Caco-2 (cell line): Measurements from ENCODE around the gene PDZD2. TPM values are rescaled to one million over a fixed set of nuclear protein-coding genes. Genes with fewer than 3 reads are reported as not detected.

ENCODE experiments used
- BruUV-seq: library from RNA; stranded (reverse); fragments of 400-500 nt; replicated peaks from 2 replicates; lab custom pipeline; 2021; lab: Mats Ljungman, UMichigan
- CTCF ChIA-PET: fragments of 300-600 bp; sonication (Branson Sonifier 250); formaldehyde crosslinking; loops from one replicate; lab custom pipeline; 2022; ENCODE audit warnings: antibody characterized with exemption; lab: Charles Lee
- POLR2A ChIA-PET: fragments of 300-600 bp; sonication (Branson Sonifier 250); formaldehyde crosslinking; loops from one replicate; lab custom pipeline; 2022; ENCODE audit warnings: antibody characterized with exemption; lab: Charles Lee
- DNase-seq, 2 experiments: peaks; one replicate each; pipeline versions ENCODE4 v3.0.0 to v3.0.0-alpha.2; 2020 to 2022
- H3K27me3 ChIP-seq: replicated peaks from 2 replicates; pipeline ENCODE4 v1.6.0; 2011; ENCODE audit warnings: low read length; ENCODE audit not compliant: control insufficient read depth, insufficient read depth
- H3K36me3 ChIP-seq: 2 replicates; pipeline ENCODE4 v1.5.1; 2011; ENCODE audit warnings: low read length; ENCODE audit not compliant: control insufficient read depth, insufficient read depth
- H3K4me1 ChIP-seq: fragments of 250-450 bp; sonication (Bioruptor Pico); 2 replicates; pipeline ENCODE4 v1.5.1; 2020; ENCODE audit warnings: mild to moderate bottlenecking
- H3K4me3 ChIP-seq: 2 replicates; pipeline ENCODE4 v1.5.1; 2011; ENCODE audit warnings: low read depth, mild to moderate bottlenecking, control low read depth, low read length
- H3K9me3 ChIP-seq: fragments of 250-450 bp; sonication (Bioruptor Pico); 2 replicates; pipeline ENCODE4 v1.5.1; 2020; ENCODE audit warnings: mild to moderate bottlenecking, moderate library complexity
- H3K27ac Mint-ChIP-seq: one replicate; pipeline ENCODE4 v1.8.0; 2022; ENCODE audit warnings: mixed read lengths; ENCODE audit not compliant: unreplicated experiment
- H3K27me3 Mint-ChIP-seq: one replicate; pipeline ENCODE4 v1.8.0; 2022; ENCODE audit warnings: mixed read lengths; ENCODE audit not compliant: insufficient read depth, unreplicated experiment
- H3K36me3 Mint-ChIP-seq: one replicate; pipeline ENCODE4 v1.8.0; 2022; ENCODE audit warnings: mild to moderate bottlenecking, mixed read lengths; ENCODE audit not compliant: insufficient read depth, unreplicated experiment
- H3K4me1 Mint-ChIP-seq: one replicate; pipeline ENCODE4 v1.8.0; 2022; ENCODE audit warnings: low read depth, mixed read lengths; ENCODE audit not compliant: unreplicated experiment
- H3K4me3 Mint-ChIP-seq: one replicate; pipeline ENCODE4 v1.8.0; 2022; ENCODE audit warnings: mild to moderate bottlenecking, moderate library complexity, mixed read lengths; ENCODE audit not compliant: unreplicated experiment
- H3K9me3 Mint-ChIP-seq: one replicate; pipeline ENCODE4 v1.8.0; 2022; ENCODE audit warnings: mixed read lengths; ENCODE audit not compliant: unreplicated experiment
- CTCF ChIP-seq, 2 experiments: fragments of 200-600 bp in 1 of 2; IDR thresholded peaks; 1 replicate in 1 of 2; 2 replicates in 1 of 2; pipeline versions ENCODE4 v1.5.1 to v1.8.0; 2011 to 2022; ENCODE audit warnings: antibody characterized with exemption in 1 of 2, control low read depth in 1 of 2, inconsistent platforms in 1 of 2, low read depth in 1 of 2, low read length in 1 of 2, mild to moderate bottlenecking in 1 of 2, moderate library complexity in 1 of 2; ENCODE audit not compliant: insufficient read depth in 1 of 2, severe bottlenecking in 1 of 2, unreplicated experiment in 1 of 2
- intact Hi-C: fragments of 100-400 bp; cut with micrococcal nuclease; formaldehyde crosslinking; loops from one replicate; pipeline ENCODE4 v1.10.0; 2022; ENCODE audit not compliant: unreplicated experiment
- total RNA-seq: library from RNA; stranded (reverse); gene quantifications from 2 replicates; pipeline ENCODE4 v1.2.3, GENCODE V29; 2022

PDZD2 gene
- total RNA-seq, 1 experiment from 2014 or later, result 0.16 TPM

- ChIA-PET CTCF (no interaction called here), POLR2A (no interaction called here)
- peaks cover 12% of the 10 kb centered on the region for H3K27me3 Mint-ChIP-seq
- no TSS peak for BruUV-seq
- Histone ChIP-seq H3K4me3 (no peak overlapping the region), H3K27me3 (no peaks in the 10 kb centered on the region), H3K9me3 (no peaks in the 10 kb centered on the region), H3K36me3 (no peaks in the 10 kb centered on the region), H3K4me1 (no peaks in the 10 kb centered on the region)
- TF ChIP-seq CTCF (IDR thresholded peaks at IDR 0.05; ENCODE audit: insufficient read depth in 1 of 2, low read depth in 1 of 2, low read length in 1 of 2, severe bottlenecking in 1 of 2, unreplicated experiment in 1 of 2), result no peak
- no peaks in the 10 kb centered on the region for H3K36me3 Mint-ChIP-seq
- intact Hi-C loops, result no loop called here
- no peak overlapping the region for H3K27ac Mint-ChIP-seq
- H3K9me3 Mint-ChIP-seq, result no peaks in the 10 kb centered on the region
- no peak for DNase-seq
- no peaks in the 10 kb centered on the region for H3K4me1 Mint-ChIP-seq
- H3K4me3 Mint-ChIP-seq, result no peak overlapping the region
These were observed 318.2 kb downstream of the PDZD2 start for GRCh38 chr5:31957151-31957550.

GRCh38 chr5:31962351-31962751 lies 323.4 kb downstream of the PDZD2 start:
- H3K27me3 ChIP-seq, result no peaks in the 10 kb centered on the region
- peaks cover 8% of the 10 kb centered on the region for H3K36me3 Mint-ChIP-seq
- H3K27ac Mint-ChIP-seq, result no peak overlapping the region
- DNase-seq, result no peak
- peaks cover 4% of the 10 kb centered on the region for H3K27me3 Mint-ChIP-seq
- no peaks in the 10 kb centered on the region for H3K9me3 ChIP-seq
- peaks cover 7% of the 10 kb centered on the region for H3K4me1 Mint-ChIP-seq
- H3K9me3 Mint-ChIP-seq, result no peaks in the 10 kb centered on the region
- intact Hi-C loops, result no loop called here
- H3K4me3 Mint-ChIP-seq, result no peak overlapping the region
- H3K4me3 ChIP-seq, result no peak overlapping the region
- no peaks in the 10 kb centered on the region for H3K36me3 ChIP-seq
- no TSS peak for BruUV-seq
- ChIA-PET CTCF (no interaction called here), POLR2A (no interaction called here)
- no peaks in the 10 kb centered on the region for H3K4me1 ChIP-seq
- TF ChIP-seq CTCF (IDR thresholded peaks at IDR 0.05; ENCODE audit: insufficient read depth in 1 of 2, low read depth in 1 of 2, low read length in 1 of 2, severe bottlenecking in 1 of 2, unreplicated experiment in 1 of 2), result no peak

GRCh38 chr5:31962871-31963307 lies 324.0 kb downstream of the PDZD2 start:
- H3K9me3 Mint-ChIP-seq, result no peaks in the 10 kb centered on the region
- POLR2A ChIA-PET, result no interaction called here
- no peak for DNase-seq
- H3K36me3 Mint-ChIP-seq, result peaks cover 8% of the 10 kb centered on the region
- H3K4me1 ChIP-seq, result no peaks in the 10 kb centered on the region
- no TSS peak for BruUV-seq
- peaks cover 4% of the 10 kb centered on the region for H3K27me3 Mint-ChIP-seq
- CTCF ChIA-PET, result no interaction called here
- no peak for TF ChIP-seq CTCF (IDR thresholded peaks at IDR 0.05; ENCODE audit: insufficient read depth in 1 of 2, low read depth in 1 of 2, low read length in 1 of 2, severe bottlenecking in 1 of 2, unreplicated experiment in 1 of 2)
- no peaks in the 10 kb centered on the region for H3K9me3 ChIP-seq
- peaks cover 7% of the 10 kb centered on the region for H3K4me1 Mint-ChIP-seq
- no peaks in the 10 kb centered on the region for H3K36me3 ChIP-seq
- no peak overlapping the region for H3K27ac Mint-ChIP-seq
- no peak overlapping the region for H3K4me3 ChIP-seq
- H3K27me3 ChIP-seq, result no peaks in the 10 kb centered on the region
- intact Hi-C loops, result no loop called here
- H3K4me3 Mint-ChIP-seq, result no peak overlapping the region
